Measurements from ENCODE around the gene POMP. TPM values are rescaled to one million over a fixed set of nuclear protein-coding genes. Genes with fewer than 3 reads are reported as not detected.

POMP gene
- polyA plus RNA-seq, 1 of the 3 experiments (the other 2 are of a cell fraction), result 37.1 TPM

DNA sequence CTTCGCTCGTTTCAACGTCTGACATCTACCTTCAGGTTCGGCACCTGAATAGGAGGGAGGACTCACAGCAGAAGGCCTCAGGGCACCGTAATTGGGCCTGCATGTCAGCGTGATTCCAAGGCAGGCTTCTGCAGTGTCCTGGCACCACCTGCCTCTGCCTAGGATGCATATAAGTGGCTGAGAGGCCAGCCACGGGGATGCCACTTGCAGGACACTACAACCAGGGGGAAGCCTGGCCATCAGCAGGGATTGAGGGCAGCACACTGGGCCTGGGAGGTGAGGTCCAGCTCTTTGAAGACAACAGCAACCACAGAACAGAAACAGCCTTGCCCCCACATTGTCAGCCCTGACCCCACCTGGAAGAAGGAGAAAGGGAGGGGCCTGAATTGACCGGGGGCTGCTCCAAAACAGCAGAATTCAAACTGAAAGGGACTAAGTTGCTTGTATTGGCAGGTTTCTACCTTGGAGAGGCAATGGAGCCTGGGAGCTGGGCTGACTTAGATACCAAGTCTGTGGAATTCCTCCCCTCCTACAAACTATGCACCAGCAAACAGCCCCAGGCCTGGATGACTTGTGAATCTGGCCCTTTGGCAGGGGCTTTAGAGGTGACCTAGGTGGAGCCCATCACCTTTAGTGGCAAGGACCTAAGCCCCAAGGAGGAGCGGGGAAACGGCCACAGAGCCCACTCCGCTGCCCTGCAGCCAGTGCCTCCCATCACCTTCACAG, 34.1 kb upstream of the POMP start:
- Histone ChIP-seq H3K4me2 (no peak overlapping the region), H2AFZ (ENCODE audit: low read depth) (no peak overlapping the region), H3K27me3 (ENCODE audit: insufficient read depth) (peaks cover 4% of the 10 kb centered on the region; the same call in 1 of the 2 replicates), H3K27ac (ENCODE audit: low read depth in 2 of 2, low read length in 1 of 2) (no peak overlapping the region), H3K9me2 (no peaks in the 10 kb centered on the region), H3K4me3 (ENCODE audit: low read depth in 2 of 2, low read length in 1 of 2) (no peak overlapping the region), H3K9ac (no peak overlapping the region), H4K20me1 (ENCODE audit: insufficient read depth) (no peaks in the 10 kb centered on the region), H3K9me3 (no peaks in the 10 kb centered on the region), H3F3A (replicated peaks; ENCODE audit: insufficient read depth) (no peaks in the 10 kb centered on the region), H3K4me1 (ENCODE audit: control insufficient read depth in 1 of 2, insufficient read depth in 2 of 2, low read depth in 1 of 2, low read length in 1 of 2) (no peaks in the 10 kb centered on the region), H3K79me2 (ENCODE audit: insufficient read depth) (no peaks in the 10 kb centered on the region), H3K36me3 (replicated peaks in 1 of 2; ENCODE audit: control insufficient read depth in 1 of 2, insufficient read depth in 2 of 2, low read length in 1 of 2) (no peaks in the 10 kb centered on the region)
- ChIA-PET POLR2A (no interaction called here), CTCF (no interaction called here)
- WGBS (ENCODE audit: low lambda C conversion rate), result 57% methylated on average over 8 of the region's 11 CpGs
- DNase-seq, result no peak
- TF ChIP-seq MEF2A (IDR thresholded peaks at IDR 0.05; ENCODE audit: borderline replicate concordance, low read depth) (no peak), NFIC (IDR thresholded peaks at IDR 0.05; ENCODE audit: borderline replicate concordance) (no peak), GATA2 (CRISPR knock-in tag; IDR thresholded peaks at IDR 0.05) (no peak), POLR2AphosphoS5 (IDR thresholded peaks at IDR 0.05; ENCODE audit: low read depth, low read length) (no peak), JUND (IDR thresholded peaks at IDR 0.05) (no peak), RXRA (IDR thresholded peaks at IDR 0.05; ENCODE audit: borderline replicate concordance, low read depth) (no peak), FOXJ3 (CRISPR knock-in tag; IDR thresholded peaks at IDR 0.05) (no peak), RFX5 (IDR thresholded peaks at IDR 0.05; ENCODE audit: low read length) (no peak)
- TF ChIP-seq, protein P1, sequence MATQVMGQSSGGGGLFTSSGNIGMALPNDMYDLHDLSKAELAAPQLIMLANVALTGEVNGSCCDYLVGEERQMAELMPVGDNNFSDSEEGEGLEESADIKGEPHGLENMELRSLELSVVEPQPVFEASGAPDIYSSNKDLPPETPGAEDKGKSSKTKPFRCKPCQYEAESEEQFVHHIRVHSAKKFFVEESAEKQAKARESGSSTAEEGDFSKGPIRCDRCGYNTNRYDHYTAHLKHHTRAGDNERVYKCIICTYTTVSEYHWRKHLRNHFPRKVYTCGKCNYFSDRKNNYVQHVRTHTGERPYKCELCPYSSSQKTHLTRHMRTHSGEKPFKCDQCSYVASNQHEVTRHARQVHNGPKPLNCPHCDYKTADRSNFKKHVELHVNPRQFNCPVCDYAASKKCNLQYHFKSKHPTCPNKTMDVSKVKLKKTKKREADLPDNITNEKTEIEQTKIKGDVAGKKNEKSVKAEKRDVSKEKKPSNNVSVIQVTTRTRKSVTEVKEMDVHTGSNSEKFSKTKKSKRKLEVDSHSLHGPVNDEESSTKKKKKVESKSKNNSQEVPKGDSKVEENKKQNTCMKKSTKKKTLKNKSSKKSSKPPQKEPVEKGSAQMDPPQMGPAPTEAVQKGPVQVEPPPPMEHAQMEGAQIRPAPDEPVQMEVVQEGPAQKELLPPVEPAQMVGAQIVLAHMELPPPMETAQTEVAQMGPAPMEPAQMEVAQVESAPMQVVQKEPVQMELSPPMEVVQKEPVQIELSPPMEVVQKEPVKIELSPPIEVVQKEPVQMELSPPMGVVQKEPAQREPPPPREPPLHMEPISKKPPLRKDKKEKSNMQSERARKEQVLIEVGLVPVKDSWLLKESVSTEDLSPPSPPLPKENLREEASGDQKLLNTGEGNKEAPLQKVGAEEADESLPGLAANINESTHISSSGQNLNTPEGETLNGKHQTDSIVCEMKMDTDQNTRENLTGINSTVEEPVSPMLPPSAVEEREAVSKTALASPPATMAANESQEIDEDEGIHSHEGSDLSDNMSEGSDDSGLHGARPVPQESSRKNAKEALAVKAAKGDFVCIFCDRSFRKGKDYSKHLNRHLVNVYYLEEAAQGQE (IDR thresholded peaks at IDR 0.05; ENCODE audit: low read depth, low read length), result no peak
- TF ChIP-seq, protein P2, sequence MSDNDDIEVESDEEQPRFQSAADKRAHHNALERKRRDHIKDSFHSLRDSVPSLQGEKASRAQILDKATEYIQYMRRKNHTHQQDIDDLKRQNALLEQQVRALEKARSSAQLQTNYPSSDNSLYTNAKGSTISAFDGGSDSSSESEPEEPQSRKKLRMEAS (IDR thresholded peaks at IDR 0.05; ENCODE audit: low read depth), result no peak

DNA sequence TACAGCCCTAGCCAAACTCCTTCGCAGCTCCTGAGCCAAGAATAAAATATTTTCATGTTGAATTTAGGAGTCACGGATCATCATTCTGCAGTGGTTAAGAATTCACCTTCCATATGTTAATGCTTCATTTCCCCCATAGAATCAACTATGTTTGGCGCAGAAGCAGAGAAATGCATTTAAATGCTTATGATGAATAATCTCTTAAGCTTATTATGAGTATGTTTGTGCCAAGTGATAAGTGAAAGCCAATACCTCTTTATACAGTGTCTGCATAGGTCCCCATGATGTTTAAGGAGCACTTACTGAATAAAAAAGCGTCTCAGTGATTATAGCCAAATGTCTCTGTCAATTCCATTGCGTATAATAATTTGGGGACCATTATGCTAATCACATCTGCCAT, 32.7 kb upstream of the POMP start:
- 68% methylated on average over 5 of the region's 5 CpGs for WGBS (ENCODE audit: low lambda C conversion rate)
- POLR2A ChIA-PET, result no interaction called here
- no peaks in the 10 kb centered on the region for H3K79me2 ChIP-seq (ENCODE audit: insufficient read depth)
- TF ChIP-seq, protein P3, sequence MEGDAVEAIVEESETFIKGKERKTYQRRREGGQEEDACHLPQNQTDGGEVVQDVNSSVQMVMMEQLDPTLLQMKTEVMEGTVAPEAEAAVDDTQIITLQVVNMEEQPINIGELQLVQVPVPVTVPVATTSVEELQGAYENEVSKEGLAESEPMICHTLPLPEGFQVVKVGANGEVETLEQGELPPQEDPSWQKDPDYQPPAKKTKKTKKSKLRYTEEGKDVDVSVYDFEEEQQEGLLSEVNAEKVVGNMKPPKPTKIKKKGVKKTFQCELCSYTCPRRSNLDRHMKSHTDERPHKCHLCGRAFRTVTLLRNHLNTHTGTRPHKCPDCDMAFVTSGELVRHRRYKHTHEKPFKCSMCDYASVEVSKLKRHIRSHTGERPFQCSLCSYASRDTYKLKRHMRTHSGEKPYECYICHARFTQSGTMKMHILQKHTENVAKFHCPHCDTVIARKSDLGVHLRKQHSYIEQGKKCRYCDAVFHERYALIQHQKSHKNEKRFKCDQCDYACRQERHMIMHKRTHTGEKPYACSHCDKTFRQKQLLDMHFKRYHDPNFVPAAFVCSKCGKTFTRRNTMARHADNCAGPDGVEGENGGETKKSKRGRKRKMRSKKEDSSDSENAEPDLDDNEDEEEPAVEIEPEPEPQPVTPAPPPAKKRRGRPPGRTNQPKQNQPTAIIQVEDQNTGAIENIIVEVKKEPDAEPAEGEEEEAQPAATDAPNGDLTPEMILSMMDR (IDR thresholded peaks at IDR 0.05), result no peak
- TF ChIP-seq MEF2A (IDR thresholded peaks at IDR 0.05; ENCODE audit: borderline replicate concordance, low read depth) (no peak), CHD2 (IDR thresholded peaks at IDR 0.05; ENCODE audit: low read length, partially characterized antibody) (no peak), SIN3A (IDR thresholded peaks at IDR 0.05; ENCODE audit: borderline replicate concordance, low read depth, low read length) (no peak), TAF1 (IDR thresholded peaks at IDR 0.05; ENCODE audit: borderline replicate concordance, low read depth, low read length) (no peak), NFIC (IDR thresholded peaks at IDR 0.05; ENCODE audit: borderline replicate concordance) (no peak), FOXJ3 (CRISPR knock-in tag; IDR thresholded peaks at IDR 0.05) (no peak), JUND (IDR thresholded peaks at IDR 0.05) (no peak), FOSL2 (IDR thresholded peaks at IDR 0.05; ENCODE audit: borderline replicate concordance, low read depth) (no peak), EZH2phosphoT487 (IDR thresholded peaks at IDR 0.05; ENCODE audit: borderline replicate concordance, low read depth) (no peak), GABPA (IDR thresholded peaks at IDR 0.05; ENCODE audit: low read depth) (no peak), POLR2AphosphoS5 (IDR thresholded peaks at IDR 0.05; ENCODE audit: low read depth, low read length) (no peak), RAD21 (IDR thresholded peaks at IDR 0.05; ENCODE audit: low read length) (no peak)

More for the DNA sequence above, 32.7 kb upstream of the POMP start:
- H3K4me2 ChIP-seq, result no peak overlapping the region
- no peak overlapping the region for H2AFZ ChIP-seq (ENCODE audit: low read depth)
- H3K27ac ChIP-seq (ENCODE audit: low read depth in 2 of 2, low read length in 1 of 2), result no peak overlapping the region
- DNase-seq, result no peak
- H3K27me3 ChIP-seq (ENCODE audit: insufficient read depth), result peaks cover 4% of the 10 kb centered on the region; the same call in 1 of the 2 replicates
- H3K9ac ChIP-seq, result no peak overlapping the region
- H3K9me2 ChIP-seq, result no peaks in the 10 kb centered on the region
- CTCF ChIA-PET, result no interaction called here
- H3K36me3 ChIP-seq (replicated peaks in 1 of 2; ENCODE audit: control insufficient read depth in 1 of 2, insufficient read depth in 2 of 2, low read length in 1 of 2), result no peaks in the 10 kb centered on the region
- no peak overlapping the region for H3K4me3 ChIP-seq (ENCODE audit: low read depth in 2 of 2, low read length in 1 of 2)
- no peaks in the 10 kb centered on the region for H3K9me3 ChIP-seq
- no peaks in the 10 kb centered on the region for H4K20me1 ChIP-seq (ENCODE audit: insufficient read depth)
- H3F3A ChIP-seq (replicated peaks; ENCODE audit: insufficient read depth), result no peaks in the 10 kb centered on the region
- H3K4me1 ChIP-seq (ENCODE audit: control insufficient read depth in 1 of 2, insufficient read depth in 2 of 2, low read depth in 1 of 2, low read length in 1 of 2), result no peaks in the 10 kb centered on the region; a peak in 1 of 4 replicates

All from SK-N-SH (cell line).